Measurements from ENCODE around the gene SEMA4D.

The SEMA4D gene

GRCh38 chr9:89534515-89535287, 36.8 kb upstream of the SEMA4D start:
- TF ChIP-seq CTCF (IDR thresholded peaks at IDR 0.05; ENCODE audit: insufficient read depth, low read depth, low read length, missing control alignments), result no peak
- no peak overlapping the region for H3K4me3 ChIP-seq (ENCODE audit: low read depth, low read length)
- no peak for DNase-seq (ENCODE audit: low read depth)

- DNase-seq (ENCODE audit: low read depth), result no peak
- TF ChIP-seq CTCF (IDR thresholded peaks at IDR 0.05; ENCODE audit: insufficient read depth, low read depth, low read length, missing control alignments), result no peak
- H3K4me3 ChIP-seq (ENCODE audit: low read depth, low read length), result no peak overlapping the region
Observed at GRCh38 chr9:89533411-89534095, 35.6 kb upstream of the SEMA4D start.

- no peak for DNase-seq (ENCODE audit: low read depth)
- TF ChIP-seq CTCF (IDR thresholded peaks at IDR 0.05; ENCODE audit: insufficient read depth, low read depth, low read length, missing control alignments), result no peak
- no peak overlapping the region for H3K4me3 ChIP-seq (ENCODE audit: low read depth, low read length)
Observed at GRCh38 chr9:89532944-89533343, 35.0 kb upstream of the SEMA4D start.

GRCh38 chr9:89532478-89532877, 34.6 kb upstream of the SEMA4D start:
- no peak overlapping the region for H3K4me3 ChIP-seq (ENCODE audit: low read depth, low read length)
- TF ChIP-seq CTCF (IDR thresholded peaks at IDR 0.05; ENCODE audit: insufficient read depth, low read depth, low read length, missing control alignments), result no peak
- DNase-seq (ENCODE audit: low read depth), result no peak

- no peak for DNase-seq (ENCODE audit: low read depth)
- no peak overlapping the region for H3K4me3 ChIP-seq (ENCODE audit: low read depth, low read length)
- no peak for TF ChIP-seq CTCF (IDR thresholded peaks at IDR 0.05; ENCODE audit: insufficient read depth, low read depth, low read length, missing control alignments)
Observed at GRCh38 chr9:89531766-89532165, 33.9 kb upstream of the SEMA4D start.

- no peak for DNase-seq (ENCODE audit: low read depth)
- no peak overlapping the region for H3K4me3 ChIP-seq (ENCODE audit: low read depth, low read length)
- no peak for TF ChIP-seq CTCF (IDR thresholded peaks at IDR 0.05; ENCODE audit: insufficient read depth, low read depth, low read length, missing control alignments)
Observed at GRCh38 chr9:89530726-89531125, 32.8 kb upstream of the SEMA4D start.
